K562 (cell line): ENCODE measurements around the gene CCNL2. TPM values are rescaled to one million over a fixed set of nuclear protein-coding genes. Genes with fewer than 3 reads are reported as not detected.

Experiments used
- ARID4B ChIP-seq: sonication (generic); formaldehyde crosslinking; IDR thresholded peaks from 2 replicates; pipeline ENCODE4 v1.8.0; 2022; ENCODE audit warnings: mild to moderate bottlenecking, missing genetic modification reagents
- CC2D1A ChIP-seq: fragments of 450-650 bp; IDR thresholded peaks from 2 replicates; pipeline ENCODE4 v1.6.1; 2017; ENCODE audit warnings: mild to moderate bottlenecking
- FOXK2 ChIP-seq, 2 experiments: fragments of 450-650 bp; IDR thresholded peaks in 1 of 2; conservative IDR thresholded peaks in 1 of 2; 2 replicates each; pipeline ENCODE4 v1.6.1; 2016; ENCODE audit warnings: low read depth in 2 of 2, mild to moderate bottlenecking in 1 of 2
- HDAC2 ChIP-seq: fragments of 450-650 bp; IDR thresholded peaks from 2 replicates; pipeline ENCODE4 v1.6.1; 2016; ENCODE audit warnings: mild to moderate bottlenecking
- HLTF ChIP-seq: fragments of 450-650 bp; IDR thresholded peaks from 2 replicates; pipeline ENCODE4 v1.6.1; 2016
- MBD2 ChIP-seq: sonication (generic); IDR thresholded peaks from 2 replicates; pipeline ENCODE4 v1.6.1; 2016; ENCODE audit warnings: low read depth, borderline replicate concordance
- MEF2D ChIP-seq: conservative IDR thresholded peaks from 2 replicates; pipeline ENCODE4 v1.6.1; 2016; ENCODE audit warnings: low read depth, missing genetic modification characterization, missing compliant biosample characterization
- MTA2 ChIP-seq: fragments of 450-650 bp; IDR thresholded peaks from 2 replicates; pipeline ENCODE4 v1.6.1; 2016; ENCODE audit warnings: low read depth
- MYNN ChIP-seq, 2 experiments: sonication (generic); formaldehyde crosslinking in 1 of 2; IDR thresholded peaks; 2 replicates each; pipeline versions ENCODE4 v1.5.0 to v1.6.1; 2016 to 2020; ENCODE audit warnings: antibody characterized with exemption in 1 of 2, missing genetic modification reagents in 1 of 2
- NELFE ChIP-seq: IDR thresholded peaks from 2 replicates; pipeline ENCODE4 v1.6.1; 2011; ENCODE audit warnings: mild to moderate bottlenecking; ENCODE audit not compliant: insufficient read depth, insufficient read length
- NR1H2 ChIP-seq: sonication (generic); formaldehyde crosslinking; IDR thresholded peaks from 2 replicates; pipeline ENCODE4 v1.4.0; 2020; ENCODE audit warnings: mild to moderate bottlenecking, missing genetic modification reagents
- POLR2G ChIP-seq: fragments of 200-400 bp; formaldehyde crosslinking; IDR thresholded peaks from 2 replicates; pipeline ENCODE4 v1.6.1; 2017; ENCODE audit warnings: low read depth, mild to moderate bottlenecking, antibody characterized with exemption, low read length, moderate library complexity
- RBFOX2 ChIP-seq: fragments of 200-400 bp; formaldehyde crosslinking; IDR thresholded peaks from 2 replicates; pipeline ENCODE4 v1.6.1; 2017; ENCODE audit warnings: low read depth, mild to moderate bottlenecking, low read length, moderate library complexity
- SREBF1 ChIP-seq: fragments of 150-350 bp; IDR thresholded peaks from 2 replicates; pipeline ENCODE4 v1.6.1; 2014; ENCODE audit warnings: antibody characterized with exemption, low read depth, low read length, borderline replicate concordance
- TARDBP ChIP-seq: fragments of 450-650 bp; IDR thresholded peaks from 2 replicates; pipeline ENCODE4 v1.6.1; 2016
- TCF7 ChIP-seq: sonication (generic); IDR thresholded peaks from 2 replicates; pipeline ENCODE4 v1.6.1; 2016; ENCODE audit warnings: antibody characterized with exemption, borderline replicate concordance
- VEZF1 ChIP-seq: fragments of 200-800 bp; sonication (Bioruptor generic); IDR thresholded peaks from 2 replicates; pipeline ENCODE4 v1.6.1; 2017; ENCODE audit warnings: missing genetic modification characterization, missing compliant biosample characterization
- XRCC5 ChIP-seq: fragments of 200-400 bp; formaldehyde crosslinking; IDR thresholded peaks from 2 replicates; pipeline ENCODE4 v1.6.1; 2017; ENCODE audit warnings: low read depth, mild to moderate bottlenecking, low read length
- YY1 ChIP-seq, 3 experiments: IDR thresholded peaks; 2 replicates each; pipeline ENCODE4 v1.6.1; 2011; ENCODE audit warnings: low read length in 2 of 3, mild to moderate bottlenecking in 2 of 3, moderate library complexity in 2 of 3, borderline replicate concordance in 1 of 3, control low read depth in 1 of 3, low read depth in 1 of 3; ENCODE audit not compliant: insufficient read depth in 3 of 3, insufficient replicate concordance in 2 of 3, control insufficient read depth in 1 of 3, insufficient read length in 1 of 3; ENCODE audit errors: extremely low read depth in 1 of 3
- ZBTB33 ChIP-seq: sonication (generic); formaldehyde crosslinking; IDR thresholded peaks from 2 replicates; pipeline ENCODE4 v1.8.1; 2023; ENCODE audit warnings: mild to moderate bottlenecking, missing genetic modification reagents
- polyA plus RNA-seq, 8 experiments: library from polyadenylated mRNA; depleted of rRNA in 4 of 8; stranded (reverse) in 5 of 8; unstranded in 3 of 8; fragments of >200 nt; fragmentation: Nextera tagmentation in 2 of 8; fragmentation: Illumina TruSeq in 1 of 8; extraction: Ambion mirVana in 2 of 8; extraction: Trizol in 1 of 8; gene quantifications; 2 replicates each; pipeline versions ENCODE4 v1.2.1 to v1.2.3, GENCODE V29; 2011 to 2014; ENCODE audit warnings: inconsistent platforms in 1 of 8, missing spikeins in 1 of 8
- total RNA-seq, 7 experiments: library from RNA; depleted of rRNA in 6 of 7; stranded (reverse); fragments of >200 nt in 6 of 7; fragmentation: Illumina TruSeq in 2 of 7; extraction: Trizol in 2 of 7; gene quantifications; 2 replicates each; pipeline versions ENCODE4 v1.2.1 to v1.2.3, GENCODE V29; 2011 to 2021; ENCODE audit warnings: low replicate concordance in 1 of 7

The CCNL2 gene
- total and polyA plus RNA-seq, 9 of the 15 experiments (the other 6 are each of a cell fraction or from before 2014, with no cell fraction given), result 2.8 to 287 (median 94.5) TPM

GRCh38 chr1:1402072-1402900 lies 3.2 kb upstream of the CCNL2 start (continued):
- TF ChIP-seq ARID4B (CRISPR knock-in tag) (no peak), TARDBP (no peak), HDAC2 (no peak), XRCC5 (peak; percentile 73; the same call in 1 of the 2 replicates), NR1H2 (CRISPR knock-in tag) (no peak), MEF2D (tag) (0 out of 2 replicates have a peak, but pooled peaks have one; percentile 9), SREBF1 (no peak), POLR2G (no peak; the same call in 1 of the 2 replicates), TCF7 (no peak), YY1 (IDR thresholded peaks at IDR 0.05; ENCODE audit: borderline replicate concordance in 1 of 3, control insufficient read depth in 1 of 3, extremely low read depth in 1 of 3, insufficient read depth in 3 of 3, insufficient read length in 1 of 3, insufficient replicate concordance in 2 of 3, low read depth in 1 of 3, low read length in 2 of 3) (peak in 1 of 3 experiments; percentile 58), ZBTB33 (CRISPR knock-in tag) (peak; percentile 98), NELFE (no peak), MYNN (IDR thresholded peaks at IDR 0.05) (peak; percentile 67; the same call in 1 of the 2 replicates), MYNN (CRISPR knock-in tag; IDR thresholded peaks at IDR 0.05) (no peak), MTA2 (no peak), VEZF1 (CRISPR knock-in tag) (no peak), CC2D1A (no peak), MBD2 (no peak; the same call in 1 of the 2 replicates), RBFOX2 (peak; percentile 52; the same call in 1 of the 2 replicates), HLTF (no peak), FOXK2 (conservative IDR thresholded peaks at IDR 0.05 in 1 of 2, IDR thresholded peaks at IDR 0.05 in 1 of 2; ENCODE audit: low read depth in 2 of 2) (no peak)
